Hepatocyte (in vitro differentiated cells): ENCODE measurements around the gene TSPAN9. TPM values are rescaled to one million over a fixed set of nuclear protein-coding genes. Genes with fewer than 3 reads are reported as not detected.

Experiments
- DNase-seq: peaks from one replicate; pipeline ENCODE4 v3.0.0-alpha.2; 2016; ENCODE audit warnings: low spot score
- H2AFZ ChIP-seq: fragments of 200-600 bp; sonication (generic); 2 replicates; pipeline ENCODE4 v1.6.0; 2016; ENCODE audit warnings: antibody characterized with exemption, mild to moderate bottlenecking
- H3K27ac ChIP-seq: fragments of 200-600 bp; sonication (generic); 2 replicates; pipeline ENCODE4 v1.5.1; 2016; ENCODE audit warnings: mild to moderate bottlenecking
- H3K27me3 ChIP-seq: fragments of 200-600 bp; sonication (generic); 2 replicates; pipeline ENCODE4 v1.6.1; 2016
- H3K36me3 ChIP-seq: fragments of 200-600 bp; sonication (generic); replicated peaks from 2 replicates; pipeline ENCODE4 v1.5.1; 2016; ENCODE audit warnings: low read depth; ENCODE audit not compliant: insufficient read depth
- H3K4me1 ChIP-seq: fragments of 200-600 bp; sonication (generic); 2 replicates; pipeline ENCODE4 v1.5.1; 2016; ENCODE audit warnings: mild to moderate bottlenecking, moderate library complexity; ENCODE audit not compliant: insufficient read depth
- H3K4me2 ChIP-seq: fragments of 200-600 bp; sonication (generic); 2 replicates; pipeline ENCODE4 v1.6.0; 2016
- H3K4me3 ChIP-seq: fragments of 200-600 bp; sonication (generic); 2 replicates; pipeline ENCODE4 v1.5.1; 2016; ENCODE audit warnings: mild to moderate bottlenecking
- H3K79me2 ChIP-seq: fragments of 200-600 bp; sonication (generic); 2 replicates; pipeline ENCODE4 v1.6.0; 2017; ENCODE audit warnings: mild to moderate bottlenecking
- H3K9me2 ChIP-seq: fragments of 200-600 bp; sonication (generic); replicated peaks from 2 replicates; pipeline ENCODE4 v1.6.0; 2017; ENCODE audit warnings: mild to moderate bottlenecking; ENCODE audit not compliant: insufficient read depth
- H3K9me3 ChIP-seq: fragments of 200-600 bp; sonication (generic); 2 replicates; pipeline ENCODE4 v1.5.1; 2016; ENCODE audit warnings: low read depth, mild to moderate bottlenecking
- H4K20me1 ChIP-seq: fragments of 200-600 bp; sonication (generic); 2 replicates; pipeline ENCODE4 v1.6.0; 2016; ENCODE audit warnings: mild to moderate bottlenecking; ENCODE audit not compliant: insufficient read depth, poor library complexity, severe bottlenecking
- CTCF ChIP-seq: fragments of 200-600 bp; sonication (generic); IDR thresholded peaks from 2 replicates; pipeline ENCODE4 v1.5.1; 2016; ENCODE audit warnings: antibody characterized with exemption, mild to moderate bottlenecking; ENCODE audit not compliant: poor library complexity
- EZH2 ChIP-seq: fragments of 200-600 bp; sonication (generic); IDR thresholded peaks from 2 replicates; pipeline ENCODE4 v1.6.1; 2016; ENCODE audit warnings: antibody characterized with exemption, mild to moderate bottlenecking, borderline replicate concordance
- EZH2phosphoT487 ChIP-seq: fragments of 200-600 bp; sonication (generic); IDR thresholded peaks from one replicate; pipeline ENCODE4 v1.6.1; 2018; ENCODE audit warnings: antibody characterized with exemption, mild to moderate bottlenecking, low read depth, moderate library complexity; ENCODE audit not compliant: unreplicated experiment, severe bottlenecking
- WGBS: methylation state at CpG from one replicate; pipeline ENCODE4 v1.1.6; 2016; ENCODE audit warnings: low lambda C conversion rate; ENCODE audit errors: missing lambda C conversion rate; 5-methylcytosine and 5-hydroxymethylcytosine counted together
- polyA plus RNA-seq: library from polyadenylated mRNA; unstranded; fragments of >200 nt; fragmentation: Nextera tagmentation; extraction: Ambion mirVana; gene quantifications from 2 replicates; pipeline ENCODE4 v1.2.1, GENCODE V29; 2016
- total RNA-seq: library from RNA; depleted of rRNA; stranded (reverse); fragments of >200 nt; gene quantifications from 2 replicates; pipeline ENCODE4 v1.2.3, GENCODE V29; 2014

Gene TSPAN9
- total and polyA plus RNA-seq, 2 experiments from 2014 or later, result 16.6 to 38.6 TPM

DNA sequence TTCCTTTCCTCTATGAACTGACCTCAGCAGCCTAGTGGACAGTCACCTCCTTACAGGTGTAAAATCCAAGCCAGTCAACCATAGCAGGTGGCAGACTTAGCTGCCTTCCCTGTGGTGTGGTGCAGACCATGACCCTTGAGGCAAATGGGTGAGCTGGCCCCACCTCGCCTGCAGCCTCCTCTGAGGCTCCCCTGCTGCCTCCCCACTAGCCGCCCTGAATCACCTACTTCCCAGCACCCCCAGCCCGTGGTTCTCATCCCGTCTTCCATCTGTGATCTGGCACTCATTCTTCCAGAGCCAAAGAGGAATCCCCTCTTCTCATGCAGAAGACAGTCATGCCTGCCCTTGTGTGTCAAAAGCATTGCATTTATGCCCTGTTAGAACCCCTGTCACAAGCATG lies 34.4 kb upstream of the TSPAN9 start:
- no peaks in the 10 kb centered on the region for H3K36me3 ChIP-seq
- no peaks in the 10 kb centered on the region for H3K79me2 ChIP-seq
- no peak overlapping the region for H3K4me2 ChIP-seq
- DNase-seq, result no peak
- H3K4me1 ChIP-seq, result no peaks in the 10 kb centered on the region
- TF ChIP-seq EZH2 (no peak), EZH2phosphoT487 (no peak), CTCF (no peak)
- no peaks in the 10 kb centered on the region for H3K9me3 ChIP-seq
- H2AFZ ChIP-seq, result no peak overlapping the region
- no peaks in the 10 kb centered on the region for H3K9me2 ChIP-seq
- 95% methylated on average over 4 of the region's 4 CpGs for WGBS
- H3K4me3 ChIP-seq, result no peak overlapping the region
- H3K27me3 ChIP-seq, result no peaks in the 10 kb centered on the region
- H3K27ac ChIP-seq, result no peak overlapping the region
- H4K20me1 ChIP-seq, result no peaks in the 10 kb centered on the region

- Histone ChIP-seq H3K4me1 (no peaks in the 10 kb centered on the region), H3K79me2 (no peaks in the 10 kb centered on the region), H3K4me2 (no peak overlapping the region), H3K9me3 (no peaks in the 10 kb centered on the region), H3K9me2 (no peaks in the 10 kb centered on the region), H3K4me3 (no peak overlapping the region), H4K20me1 (no peaks in the 10 kb centered on the region), H3K27me3 (no peaks in the 10 kb centered on the region), H3K27ac (no peak overlapping the region), H2AFZ (no peak overlapping the region), H3K36me3 (no peaks in the 10 kb centered on the region)
- 93% methylated on average over 7 of the region's 7 CpGs for WGBS
- TF ChIP-seq EZH2 (no peak), CTCF (no peak), EZH2phosphoT487 (no peak)
- DNase-seq, result no peak
Observed at GRCh38 chr12:3043406-3043805, 33.8 kb upstream of the TSPAN9 start.

GRCh38 chr12:3044141-3044630 lies 33.0 kb upstream of the TSPAN9 start:
- H2AFZ ChIP-seq, result no peak overlapping the region
- no peaks in the 10 kb centered on the region for H3K27me3 ChIP-seq
- H3K4me3 ChIP-seq, result no peak overlapping the region
- H3K36me3 ChIP-seq, result no peaks in the 10 kb centered on the region
- no peaks in the 10 kb centered on the region for H3K4me1 ChIP-seq
- no peaks in the 10 kb centered on the region for H3K9me2 ChIP-seq
- WGBS, result 81% methylated on average over 8 of the region's 8 CpGs
- H3K79me2 ChIP-seq, result no peaks in the 10 kb centered on the region
- H4K20me1 ChIP-seq, result no peaks in the 10 kb centered on the region
- H3K4me2 ChIP-seq, result no peak overlapping the region
- no peak for DNase-seq
- no peak overlapping the region for H3K27ac ChIP-seq
- H3K9me3 ChIP-seq, result no peaks in the 10 kb centered on the region
- TF ChIP-seq CTCF (no peak), EZH2phosphoT487 (no peak), EZH2 (no peak)

- H3K4me3 ChIP-seq, result no peak overlapping the region
- TF ChIP-seq EZH2phosphoT487 (no peak), CTCF (no peak), EZH2 (no peak)
- H2AFZ ChIP-seq, result no peak overlapping the region
- no peaks in the 10 kb centered on the region for H4K20me1 ChIP-seq
- no peaks in the 10 kb centered on the region for H3K27me3 ChIP-seq
- no peaks in the 10 kb centered on the region for H3K4me1 ChIP-seq
- H3K9me3 ChIP-seq, result no peaks in the 10 kb centered on the region
- WGBS, result 88% methylated on average over 5 of the region's 5 CpGs
- H3K27ac ChIP-seq, result no peak overlapping the region
- H3K36me3 ChIP-seq, result no peaks in the 10 kb centered on the region
- H3K4me2 ChIP-seq, result no peak overlapping the region
- DNase-seq, result no peak
- H3K79me2 ChIP-seq, result no peaks in the 10 kb centered on the region
- H3K9me2 ChIP-seq, result no peaks in the 10 kb centered on the region
Observed at GRCh38 chr12:3045494-3045893, 31.7 kb upstream of the TSPAN9 start.
